Measurements from ENCODE around the gene FBXL20.
"Not testable (repeated sequence)": the region's sequence is repeated elsewhere in the genome, so short reads cannot be mapped to it uniquely, and the experiment has no call there.

Gene FBXL20

DNA sequence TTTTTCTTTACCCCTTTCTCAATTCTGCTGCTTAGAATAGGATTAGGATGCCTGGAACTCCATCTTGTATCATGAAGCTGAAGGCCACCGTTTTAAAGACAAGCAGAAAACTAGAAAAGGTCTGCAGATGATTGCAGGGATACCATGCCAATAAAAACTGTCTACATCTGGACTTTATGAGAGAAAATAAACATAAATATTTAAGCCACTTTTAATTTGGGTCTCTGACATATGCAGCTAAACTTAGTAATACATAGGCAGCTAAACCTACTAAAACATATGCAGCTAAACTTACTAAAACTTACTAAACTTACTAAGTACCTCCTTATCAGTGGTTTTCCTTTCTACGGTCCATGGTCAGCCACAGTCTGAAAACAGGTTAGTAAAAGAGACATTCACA lies 48.4 kb downstream of the FBXL20 start:
- TF ChIP-seq, protein P1, sequence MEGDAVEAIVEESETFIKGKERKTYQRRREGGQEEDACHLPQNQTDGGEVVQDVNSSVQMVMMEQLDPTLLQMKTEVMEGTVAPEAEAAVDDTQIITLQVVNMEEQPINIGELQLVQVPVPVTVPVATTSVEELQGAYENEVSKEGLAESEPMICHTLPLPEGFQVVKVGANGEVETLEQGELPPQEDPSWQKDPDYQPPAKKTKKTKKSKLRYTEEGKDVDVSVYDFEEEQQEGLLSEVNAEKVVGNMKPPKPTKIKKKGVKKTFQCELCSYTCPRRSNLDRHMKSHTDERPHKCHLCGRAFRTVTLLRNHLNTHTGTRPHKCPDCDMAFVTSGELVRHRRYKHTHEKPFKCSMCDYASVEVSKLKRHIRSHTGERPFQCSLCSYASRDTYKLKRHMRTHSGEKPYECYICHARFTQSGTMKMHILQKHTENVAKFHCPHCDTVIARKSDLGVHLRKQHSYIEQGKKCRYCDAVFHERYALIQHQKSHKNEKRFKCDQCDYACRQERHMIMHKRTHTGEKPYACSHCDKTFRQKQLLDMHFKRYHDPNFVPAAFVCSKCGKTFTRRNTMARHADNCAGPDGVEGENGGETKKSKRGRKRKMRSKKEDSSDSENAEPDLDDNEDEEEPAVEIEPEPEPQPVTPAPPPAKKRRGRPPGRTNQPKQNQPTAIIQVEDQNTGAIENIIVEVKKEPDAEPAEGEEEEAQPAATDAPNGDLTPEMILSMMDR (IDR thresholded peaks at IDR 0.05; ENCODE audit: control insufficient read depth, insufficient read depth, low read depth, low read length, missing control alignments): no peak

DNA sequence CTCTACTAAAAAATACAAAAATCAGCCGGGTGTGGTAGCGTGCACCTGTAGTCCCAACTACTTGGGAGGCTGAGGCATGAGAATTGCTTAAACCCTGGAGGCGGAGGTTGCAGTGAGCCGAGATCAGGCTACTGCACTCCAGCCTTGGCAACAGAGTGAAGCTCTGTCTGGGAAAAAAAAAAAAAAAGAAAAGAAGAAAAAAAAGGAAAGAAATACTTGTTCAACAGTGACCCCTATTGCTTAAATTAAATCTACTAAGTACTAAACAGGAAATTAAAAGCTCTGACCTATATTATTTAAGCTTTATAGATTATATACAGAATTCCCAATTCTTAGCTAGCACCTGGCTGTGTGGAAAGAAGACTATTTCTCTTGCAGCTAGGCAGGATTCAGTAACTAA lies 48.9 kb downstream of the FBXL20 start:
- no peak for DNase-seq (ENCODE audit: low read depth)
- no peak overlapping the region for H3K4me3 ChIP-seq (ENCODE audit: control insufficient read depth, low read depth, low read length)
- TF ChIP-seq, protein P1 (IDR thresholded peaks at IDR 0.05; ENCODE audit: control insufficient read depth, insufficient read depth, low read depth, low read length, missing control alignments): no peak

More for the DNA sequence above, 48.4 kb downstream of the FBXL20 start:
- H3K4me3 ChIP-seq (ENCODE audit: control insufficient read depth, low read depth, low read length): no peak overlapping the region
- no peak for DNase-seq (ENCODE audit: low read depth)

DNA sequence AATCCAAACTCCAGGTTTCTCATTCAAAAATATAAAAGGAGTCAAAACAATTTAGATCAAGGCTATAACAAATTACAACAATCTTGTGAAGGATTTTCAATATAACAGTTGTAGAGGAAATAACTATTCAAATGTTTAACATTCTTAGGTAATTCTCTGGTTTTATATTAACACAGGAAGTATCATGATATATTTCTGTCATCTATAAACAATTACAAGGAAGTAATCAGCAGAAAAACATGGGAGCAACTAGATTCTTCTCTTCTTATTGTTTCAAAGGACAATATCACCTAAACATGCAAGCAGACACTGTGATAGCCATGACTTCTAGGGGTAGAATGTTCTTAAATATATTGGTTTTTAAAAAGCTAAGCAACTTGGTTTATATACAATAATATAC lies 49.9 kb downstream of the FBXL20 start:
- no peak overlapping the region for H3K4me3 ChIP-seq (ENCODE audit: control insufficient read depth, low read depth, low read length)
- DNase-seq (ENCODE audit: low read depth): no peak
- TF ChIP-seq, protein P1 (IDR thresholded peaks at IDR 0.05; ENCODE audit: control insufficient read depth, insufficient read depth, low read depth, low read length, missing control alignments): no peak

DNA sequence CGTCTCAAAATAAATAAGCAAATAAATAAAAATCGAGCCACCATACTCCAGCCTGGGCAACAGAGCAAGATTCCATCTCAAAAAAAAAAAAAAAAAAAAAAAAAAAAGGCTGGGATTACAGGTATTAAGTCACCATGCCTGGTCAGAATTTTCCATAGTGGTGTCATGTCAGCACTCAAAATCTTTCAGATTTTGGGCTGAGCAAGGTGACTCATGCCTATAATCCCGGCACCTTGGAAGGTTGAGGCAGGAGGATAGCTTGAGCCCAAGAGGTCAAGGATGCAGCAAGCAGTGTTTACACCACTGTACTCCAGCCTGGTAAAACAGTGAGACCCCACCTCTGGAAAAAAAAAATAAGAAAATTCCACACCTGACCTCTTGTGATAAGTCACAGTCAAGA lies 52.2 kb downstream of the FBXL20 start:
- no peak overlapping the region for H3K4me3 ChIP-seq (ENCODE audit: control insufficient read depth, low read depth, low read length)
- TF ChIP-seq, protein P1 (IDR thresholded peaks at IDR 0.05; ENCODE audit: control insufficient read depth, insufficient read depth, low read depth, low read length, missing control alignments): no peak
- DNase-seq (ENCODE audit: low read depth): no peak

DNA sequence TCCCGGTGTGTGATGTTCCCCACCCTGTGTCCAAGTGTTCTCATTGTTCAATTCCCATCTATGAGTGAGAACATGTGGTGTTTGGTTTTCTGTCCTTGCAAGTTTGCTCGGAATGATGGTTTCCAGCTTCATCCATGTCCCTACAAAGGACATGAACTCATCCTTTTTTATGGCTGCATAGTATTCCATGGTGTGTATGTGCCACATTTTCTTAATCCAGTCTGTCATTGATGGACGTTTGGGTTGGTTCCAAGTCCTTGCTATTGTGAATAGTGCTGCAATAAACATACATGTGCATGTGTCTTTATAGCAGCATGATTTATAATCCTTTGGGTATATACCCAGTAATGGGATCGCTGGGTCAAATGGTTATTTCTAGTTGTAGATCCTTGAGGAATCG lies 54.6 kb downstream of the FBXL20 start:
- not testable (repeated sequence) for H3K4me3 ChIP-seq (ENCODE audit: control insufficient read depth, low read depth, low read length); DNase-seq (ENCODE audit: low read depth)

DNA sequence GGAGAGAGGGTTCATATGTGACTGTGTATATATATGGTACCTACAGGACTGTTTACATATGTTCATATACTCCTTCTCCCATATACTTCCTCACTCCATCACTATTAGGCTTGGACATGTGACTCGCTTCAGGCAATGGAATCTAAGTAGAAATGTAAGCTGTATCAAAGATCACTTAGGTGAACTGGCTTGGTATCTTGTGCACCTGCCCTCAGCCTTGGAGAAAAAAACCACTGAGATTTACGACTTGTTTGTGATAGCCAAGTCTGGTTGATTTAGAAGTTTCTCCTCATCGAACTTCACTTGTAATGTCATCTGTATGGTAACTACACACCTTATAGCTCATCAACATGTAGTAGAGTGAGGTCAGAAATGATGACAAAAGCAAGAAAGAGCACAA lies 59.9 kb downstream of the FBXL20 start:
- no peak for DNase-seq (ENCODE audit: low read depth)
- H3K4me3 ChIP-seq (ENCODE audit: control insufficient read depth, low read depth, low read length): no peak overlapping the region
- TF ChIP-seq, protein P1 (IDR thresholded peaks at IDR 0.05; ENCODE audit: control insufficient read depth, insufficient read depth, low read depth, low read length, missing control alignments): no peak

DNA sequence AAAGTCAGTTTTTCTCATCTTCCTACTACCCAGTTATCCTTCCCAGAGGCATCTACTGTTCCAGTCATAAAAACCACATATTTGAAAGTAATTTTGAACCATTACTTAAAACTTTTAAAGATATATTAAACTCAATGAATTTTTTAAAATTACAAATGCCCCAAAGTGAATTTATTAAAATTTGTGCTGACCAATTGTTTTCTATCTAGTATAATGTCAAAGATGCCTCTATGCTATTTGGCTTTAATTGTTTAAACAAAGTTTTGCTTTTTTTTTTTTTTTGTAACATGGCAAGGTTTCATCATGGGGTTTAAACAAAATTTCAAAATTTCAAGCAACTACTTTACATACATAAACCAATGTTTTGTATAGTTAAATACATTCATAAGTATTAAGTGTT lies 60.7 kb downstream of the FBXL20 start:
- no peak overlapping the region for H3K4me3 ChIP-seq (ENCODE audit: control insufficient read depth, low read depth, low read length)
- TF ChIP-seq, protein P1 (IDR thresholded peaks at IDR 0.05; ENCODE audit: control insufficient read depth, insufficient read depth, low read depth, low read length, missing control alignments): no peak
- DNase-seq (ENCODE audit: low read depth): no peak

Data from AG09309 (cell line).